ENCODE results near the gene PSME1.

Gene PSME1

DNA sequence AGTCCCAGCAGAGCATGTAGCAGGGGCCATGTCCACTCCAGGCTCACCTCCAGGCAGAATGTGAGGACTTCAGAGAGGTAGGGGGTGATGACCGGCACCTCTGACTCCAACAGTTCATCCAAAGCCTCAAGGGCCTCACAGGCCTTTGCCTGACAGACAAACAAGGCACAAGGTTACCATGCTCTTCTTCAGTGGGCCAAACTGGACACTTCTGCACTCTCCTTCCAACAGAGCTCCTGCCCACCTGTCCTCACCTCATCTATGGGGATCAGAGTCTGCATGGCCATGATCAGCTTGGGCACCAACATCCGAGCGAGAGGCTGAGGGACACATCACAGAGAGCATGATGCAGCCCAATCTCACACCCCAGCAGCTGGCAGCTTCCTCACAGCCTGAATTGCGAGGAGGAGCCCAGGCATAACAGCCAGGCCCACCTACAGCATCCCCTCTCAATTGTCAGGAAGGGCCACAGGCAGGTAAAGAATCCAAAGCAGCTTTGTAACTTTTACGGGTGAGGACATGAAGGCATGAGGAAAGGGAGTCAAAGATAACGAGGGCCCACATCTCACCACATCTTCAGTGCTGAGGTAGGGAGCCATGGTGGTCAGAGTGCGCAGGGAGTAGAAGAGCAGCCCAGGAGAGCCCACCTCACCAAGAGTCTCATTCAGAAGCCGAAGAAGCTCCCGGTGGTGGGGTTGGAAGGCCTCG, 51.0 kb downstream of the PSME1 start:
- Histone ChIP-seq H3K27me3 (replicated peaks; ENCODE audit: control insufficient read depth, insufficient read depth, low read length) (no peaks in the 10 kb centered on the region), H3K36me3 (ENCODE audit: control insufficient read depth, insufficient read depth, low read length) (peaks cover 50% of the 10 kb centered on the region), H3K4me3 (replicated peaks; ENCODE audit: low read depth, low read length) (no peak overlapping the region)
- DNase-seq (ENCODE audit: extremely low read depth, insufficient read length): no peak
- TF ChIP-seq, protein P1, sequence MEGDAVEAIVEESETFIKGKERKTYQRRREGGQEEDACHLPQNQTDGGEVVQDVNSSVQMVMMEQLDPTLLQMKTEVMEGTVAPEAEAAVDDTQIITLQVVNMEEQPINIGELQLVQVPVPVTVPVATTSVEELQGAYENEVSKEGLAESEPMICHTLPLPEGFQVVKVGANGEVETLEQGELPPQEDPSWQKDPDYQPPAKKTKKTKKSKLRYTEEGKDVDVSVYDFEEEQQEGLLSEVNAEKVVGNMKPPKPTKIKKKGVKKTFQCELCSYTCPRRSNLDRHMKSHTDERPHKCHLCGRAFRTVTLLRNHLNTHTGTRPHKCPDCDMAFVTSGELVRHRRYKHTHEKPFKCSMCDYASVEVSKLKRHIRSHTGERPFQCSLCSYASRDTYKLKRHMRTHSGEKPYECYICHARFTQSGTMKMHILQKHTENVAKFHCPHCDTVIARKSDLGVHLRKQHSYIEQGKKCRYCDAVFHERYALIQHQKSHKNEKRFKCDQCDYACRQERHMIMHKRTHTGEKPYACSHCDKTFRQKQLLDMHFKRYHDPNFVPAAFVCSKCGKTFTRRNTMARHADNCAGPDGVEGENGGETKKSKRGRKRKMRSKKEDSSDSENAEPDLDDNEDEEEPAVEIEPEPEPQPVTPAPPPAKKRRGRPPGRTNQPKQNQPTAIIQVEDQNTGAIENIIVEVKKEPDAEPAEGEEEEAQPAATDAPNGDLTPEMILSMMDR (IDR thresholded peaks at IDR 0.05; ENCODE audit: insufficient read depth, low read length, poor library complexity, severe bottlenecking): no peak

DNA sequence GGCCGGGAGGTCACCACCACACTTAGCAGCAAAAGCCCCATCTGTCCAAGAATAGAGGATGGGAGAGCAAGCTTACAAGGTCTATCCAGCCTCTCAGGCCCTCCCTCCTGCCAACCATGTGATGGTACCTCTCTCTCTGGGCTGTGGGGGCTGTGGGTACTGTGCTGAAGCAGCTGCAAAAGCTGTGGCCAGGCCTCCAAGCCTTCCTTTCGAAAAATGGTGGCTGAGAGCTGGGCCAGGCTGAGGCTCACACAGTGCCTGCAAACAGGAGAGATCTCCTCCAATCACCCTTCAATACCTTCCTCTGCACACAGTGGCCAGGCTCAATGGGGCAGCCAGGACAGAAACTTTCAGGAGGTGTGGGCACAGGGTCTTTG, 51.5 kb downstream of the PSME1 start:
- peaks cover 49% of the 10 kb centered on the region for H3K36me3 ChIP-seq (ENCODE audit: control insufficient read depth, insufficient read depth, low read length)

More for the DNA sequence above, 51.5 kb downstream of the PSME1 start:
- no peak for DNase-seq (ENCODE audit: extremely low read depth, insufficient read length)
- TF ChIP-seq, protein P1 (IDR thresholded peaks at IDR 0.05; ENCODE audit: insufficient read depth, low read length, poor library complexity, severe bottlenecking): no peak
- Histone ChIP-seq H3K27me3 (replicated peaks; ENCODE audit: control insufficient read depth, insufficient read depth, low read length) (no peaks in the 10 kb centered on the region), H3K4me3 (replicated peaks; ENCODE audit: low read depth, low read length) (peak overlapping the region; percentile 83)

Measured in GM06990 (cell line).